NT2/D1 (cell line): Measurements from ENCODE around the gene LRMDA.

Experiments
- YY1 ChIP-seq: IDR thresholded peaks from 2 replicates; pipeline ENCODE4 v1.6.1; 2011; ENCODE audit not compliant: insufficient read length, insufficient read depth
- ZNF274 ChIP-seq: IDR thresholded peaks from 2 replicates; pipeline ENCODE4 v1.6.1; 2011; ENCODE audit warnings: mild to moderate bottlenecking, low read depth, low read length

- TF ChIP-seq ZNF274 (no peak), YY1 (no peak)
These were observed 212.7 kb downstream of the LRMDA start for GRCh38 chr10:75643944-75644692.
